Right atrium auricular region (tissue), 2 donors: ENCODE data around the gene CENATAC. TPM values are rescaled to one million over a fixed set of nuclear protein-coding genes. Genes with fewer than 3 reads are reported as not detected.
A peak's percentile ranks its signal among the peaks of the same experiment; 100 is the strongest.
"Not testable (repeated sequence)": the region's sequence is repeated elsewhere in the genome, so short reads cannot be mapped to it uniquely, and the experiment has no call there.

Experiments used
- DNase-seq: peaks from one replicate; pipeline ENCODE4 v3.0.0-alpha.2; 2019; ENCODE audit warnings: low spot score
- H3K27ac ChIP-seq, 2 donors: fragments of 200-600 bp; sonication (generic); 1 replicate in 1 of 2; 2 replicates in 1 of 2; pipeline ENCODE4 v1.5.1; 2016 to 2019
- H3K27me3 ChIP-seq, 2 donors: fragments of 200-600 bp; sonication (generic); one replicate each; pipeline versions ENCODE4 v1.5.1 to v1.6.0; 2017 to 2019
- H3K36me3 ChIP-seq: fragments of 200-600 bp; sonication (generic); one replicate; pipeline ENCODE4 v1.5.1; 2016
- H3K4me1 ChIP-seq, 2 donors: fragments of 200-600 bp; sonication (generic); one replicate each; pipeline versions ENCODE4 v1.5.1 to v1.6.0; 2017 to 2019
- H3K4me3 ChIP-seq, 2 donors: fragments of 200-600 bp; sonication (generic); 1 replicate in 1 of 2; 2 replicates in 1 of 2; pipeline ENCODE4 v1.5.1; 2017 to 2019; ENCODE audit warnings: mild to moderate bottlenecking in 1 of 2, moderate library complexity in 1 of 2
- H3K9me3 ChIP-seq, 2 donors: fragments of 200-600 bp; sonication (generic); one replicate each; pipeline ENCODE4 v1.5.1; 2019
- total RNA-seq, 2 donors: library from RNA; depleted of rRNA; stranded (reverse); fragments of >200 nt; gene quantifications; one replicate each; pipeline ENCODE4 v1.1.0, GENCODE V29; 2016
- TF ChIP-seq, protein P1 (sequence below), 2 donors: fragments of 200-600 bp; sonication (generic); IDR thresholded peaks; one replicate each; pipeline ENCODE4 v1.5.1; 2019; ENCODE audit warnings: antibody characterized with exemption in 2 of 2

Gene CENATAC
- total RNA-seq, 2 donors from 2014 or later = 8.7 to 11.9 TPM

DNA sequence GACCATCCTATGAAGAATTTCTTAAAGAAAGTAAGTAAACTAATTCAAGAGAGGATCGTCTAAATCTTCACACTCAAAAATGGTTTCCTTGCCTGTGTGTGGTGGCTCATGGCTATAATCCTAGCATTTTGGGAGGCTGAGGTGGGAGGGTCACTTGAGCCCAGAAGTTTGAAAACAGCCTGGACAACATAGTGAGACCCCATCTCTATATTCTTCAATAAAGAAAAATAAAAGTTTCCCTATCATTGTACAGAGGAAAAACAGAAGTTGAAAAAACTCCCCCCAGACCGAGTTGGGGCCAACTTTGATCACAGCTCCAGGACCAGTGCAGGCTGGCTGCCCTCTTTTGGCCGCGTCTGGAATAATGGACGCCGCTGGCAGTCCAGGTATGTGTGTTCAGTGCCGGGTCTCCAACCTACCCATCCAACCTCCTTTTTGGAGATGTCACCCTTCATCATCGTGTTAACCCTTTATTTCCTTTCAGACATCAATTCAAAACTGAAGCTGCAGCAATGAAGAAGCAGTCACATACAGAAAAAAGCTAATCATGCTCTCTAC lies 17.2 kb downstream of the CENATAC start:
- Histone ChIP-seq H3K36me3 (peaks cover 66% of the 10 kb centered on the region), H3K4me3 (no peak overlapping the region), H3K9me3 (no peaks in the 10 kb centered on the region), H3K4me1 (peaks cover 0 to 31% of the 10 kb centered on the region in 2 donors), H3K27me3 (no peaks in the 10 kb centered on the region), H3K27ac (no peak overlapping the region)
- TF ChIP-seq, protein P1, sequence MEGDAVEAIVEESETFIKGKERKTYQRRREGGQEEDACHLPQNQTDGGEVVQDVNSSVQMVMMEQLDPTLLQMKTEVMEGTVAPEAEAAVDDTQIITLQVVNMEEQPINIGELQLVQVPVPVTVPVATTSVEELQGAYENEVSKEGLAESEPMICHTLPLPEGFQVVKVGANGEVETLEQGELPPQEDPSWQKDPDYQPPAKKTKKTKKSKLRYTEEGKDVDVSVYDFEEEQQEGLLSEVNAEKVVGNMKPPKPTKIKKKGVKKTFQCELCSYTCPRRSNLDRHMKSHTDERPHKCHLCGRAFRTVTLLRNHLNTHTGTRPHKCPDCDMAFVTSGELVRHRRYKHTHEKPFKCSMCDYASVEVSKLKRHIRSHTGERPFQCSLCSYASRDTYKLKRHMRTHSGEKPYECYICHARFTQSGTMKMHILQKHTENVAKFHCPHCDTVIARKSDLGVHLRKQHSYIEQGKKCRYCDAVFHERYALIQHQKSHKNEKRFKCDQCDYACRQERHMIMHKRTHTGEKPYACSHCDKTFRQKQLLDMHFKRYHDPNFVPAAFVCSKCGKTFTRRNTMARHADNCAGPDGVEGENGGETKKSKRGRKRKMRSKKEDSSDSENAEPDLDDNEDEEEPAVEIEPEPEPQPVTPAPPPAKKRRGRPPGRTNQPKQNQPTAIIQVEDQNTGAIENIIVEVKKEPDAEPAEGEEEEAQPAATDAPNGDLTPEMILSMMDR (IDR thresholded peaks at IDR 0.05) = no peak
- no peak for DNase-seq

DNA sequence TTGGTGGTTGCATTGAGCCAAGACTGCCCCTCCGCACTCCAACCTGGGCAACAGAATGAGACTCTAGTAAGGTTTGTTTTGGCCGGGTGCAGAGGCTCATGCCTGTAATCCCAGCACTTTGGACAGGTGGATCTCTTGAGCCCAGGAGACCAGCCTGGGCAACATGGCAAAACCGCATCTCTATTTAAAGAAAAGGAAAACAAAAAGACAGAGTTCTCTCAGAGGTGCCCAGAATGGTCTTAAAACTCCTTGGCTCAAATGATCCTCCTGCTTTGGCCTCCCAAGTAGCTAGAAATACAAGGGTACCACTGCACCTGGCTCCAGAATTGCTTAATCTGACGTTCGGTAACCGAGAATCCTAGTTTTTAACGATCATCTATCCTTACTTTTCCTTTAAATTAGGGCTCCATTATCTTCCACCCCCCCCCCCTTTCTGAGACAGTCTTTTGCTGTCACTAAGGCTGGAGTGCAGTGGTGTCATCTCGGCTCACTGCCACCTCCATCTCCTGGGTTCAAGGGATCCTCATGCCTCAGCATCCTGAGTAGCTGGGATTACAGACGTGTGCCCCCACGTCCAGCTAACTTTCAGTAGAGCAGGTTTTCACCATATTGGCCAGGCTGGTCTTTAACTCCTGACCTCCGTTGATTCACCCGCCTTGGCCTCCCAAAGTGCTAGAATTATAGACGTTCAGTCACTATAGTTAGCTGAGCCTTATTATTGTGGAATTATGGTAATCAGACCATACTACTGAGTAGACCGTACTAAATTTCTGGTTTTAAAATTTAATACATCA lies 18.5 kb downstream of the CENATAC start:
- Histone ChIP-seq H3K9me3 (no peaks in the 10 kb centered on the region), H3K4me3 (no peak overlapping the region), H3K36me3 (peaks cover 62% of the 10 kb centered on the region), H3K27ac (no peak overlapping the region), H3K4me1 (peaks cover 0 to 39% of the 10 kb centered on the region in 2 donors), H3K27me3 (no peaks in the 10 kb centered on the region)
- no peak for DNase-seq
- TF ChIP-seq, protein P1 (IDR thresholded peaks at IDR 0.05) = no peak

DNA sequence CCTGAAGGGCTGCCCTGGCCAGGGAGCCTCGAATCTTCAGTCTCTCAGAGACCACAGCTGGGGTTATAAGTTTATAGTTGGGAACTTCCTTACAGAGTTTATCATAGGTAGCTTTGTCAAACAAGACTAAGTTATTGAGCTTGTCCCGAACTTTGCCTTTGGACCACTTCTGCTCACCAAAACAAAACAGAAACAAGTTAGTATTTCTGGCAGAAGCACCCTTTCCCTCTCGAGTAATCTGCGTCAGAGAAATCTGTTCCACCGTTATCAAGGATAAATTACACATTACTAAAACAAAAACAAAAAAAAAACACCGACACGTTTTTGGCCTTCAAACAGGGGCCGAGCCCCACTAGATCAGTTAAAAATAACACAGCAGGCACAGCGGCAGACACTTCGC lies 19.4 kb downstream of the CENATAC start:
- Histone ChIP-seq H3K4me3 (peak overlapping the region; percentile 88 to 96), H3K4me1 (peaks cover 0 to 43% of the 10 kb centered on the region in 2 donors), H3K27ac (peak overlapping the region; percentile 88 to 93), H3K36me3 (peaks cover 63% of the 10 kb centered on the region)
- not testable (repeated sequence) for H3K27me3 ChIP-seq, DNase-seq, H3K9me3 ChIP-seq

DNA sequence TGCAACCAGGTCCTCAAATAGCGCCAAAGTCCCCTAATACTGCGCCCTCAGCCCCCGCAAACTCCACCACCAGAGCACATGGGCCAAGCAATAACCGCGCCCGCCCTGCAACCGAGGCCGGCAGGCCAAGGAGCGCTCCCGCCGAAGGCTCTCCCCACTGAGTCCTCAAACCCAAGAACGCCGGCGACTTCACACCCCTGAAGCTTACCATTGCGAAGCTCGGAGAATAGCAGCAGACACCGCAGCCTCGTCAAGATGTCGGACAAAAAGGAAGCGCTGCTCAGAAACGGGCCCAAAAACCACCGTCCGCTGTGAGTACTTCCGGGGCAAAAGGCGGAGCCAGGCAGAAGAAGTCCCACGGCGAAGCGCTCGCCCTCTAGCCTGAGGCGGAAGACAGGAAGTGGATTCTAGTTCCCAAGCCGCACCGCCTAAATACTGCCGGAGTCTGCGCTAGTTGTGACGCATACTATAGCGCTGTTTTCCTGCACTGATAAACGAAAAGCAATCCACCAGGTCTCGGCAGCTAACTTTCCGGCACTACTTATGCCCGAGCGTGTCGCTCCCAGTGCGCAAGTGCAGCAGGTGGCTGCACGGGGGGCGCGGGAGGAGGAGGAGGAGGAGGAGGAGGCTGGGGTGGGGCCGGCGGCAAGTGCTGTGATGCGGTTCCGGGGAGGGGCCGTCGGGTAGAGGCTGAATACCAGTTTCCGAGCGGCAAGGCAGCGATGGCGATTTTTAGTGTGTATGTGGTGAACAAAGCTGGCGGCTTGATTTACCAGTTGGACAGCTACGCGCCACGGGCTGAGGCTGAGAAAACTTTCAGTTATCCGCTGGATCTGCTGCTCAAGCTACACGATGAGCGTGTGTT lies 20.4 kb downstream of the CENATAC start, which contains the start of the genes RPS25 and TRAPPC4:
RPS25 (minus strand) TSS at position 270 of the 865 bp plus-strand sequence; CDS start at position 211, 59 bp downstream.
TRAPPC4 (plus strand) TSS at position 693 of the 865 bp plus-strand sequence; CDS start at position 723, 30 bp downstream.
- TF ChIP-seq, protein P1 (IDR thresholded peaks at IDR 0.05) = peak in 1 of 2 donors; percentile 42
- peak within 1 kb of the TSS; percentile 88 to 93 for H3K27ac ChIP-seq
- peaks cover 58% of the 10 kb centered on the region for H3K36me3 ChIP-seq
- H3K27me3 ChIP-seq = no peaks in the 10 kb centered on the region
- peak within 1 kb of the TSS; percentile 88 to 96 for H3K4me3 ChIP-seq
- peaks cover 0 to 43% of the 10 kb centered on the region in 2 donors for H3K4me1 ChIP-seq
- H3K9me3 ChIP-seq = no peaks in the 10 kb centered on the region
- DNase-seq = peak; percentile 97

DNA sequence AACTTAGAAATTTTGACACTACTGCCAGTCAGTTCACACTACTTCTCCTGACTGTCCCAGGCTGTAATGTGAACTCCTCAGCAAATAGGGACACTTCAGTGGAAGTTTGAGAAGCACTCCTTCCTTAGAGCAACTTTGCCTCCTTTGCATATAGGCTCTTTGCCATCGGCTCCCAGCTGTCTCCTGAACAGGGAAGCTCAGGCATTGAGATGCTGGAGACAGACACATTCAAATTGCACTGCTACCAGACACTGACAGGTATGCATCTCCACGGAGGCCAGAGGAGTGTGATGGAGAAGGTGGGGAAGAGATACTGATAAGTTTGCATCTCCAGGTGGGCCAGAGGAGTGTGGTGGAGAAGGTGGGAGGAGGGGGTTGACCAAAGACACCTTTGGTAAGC lies 22.1 kb downstream of the CENATAC start:
- Histone ChIP-seq H3K36me3 (peaks cover 53% of the 10 kb centered on the region), H3K4me1 (peaks cover 0 to 52% of the 10 kb centered on the region in 2 donors), H3K27ac (peak overlapping the region in 1 of 2 donors; percentile 93), H3K27me3 (no peaks in the 10 kb centered on the region), H3K4me3 (no peak overlapping the region), H3K9me3 (no peaks in the 10 kb centered on the region)
- TF ChIP-seq, protein P1 (IDR thresholded peaks at IDR 0.05) = no peak
- DNase-seq = no peak
